Sigmoid colon (tissue), 7 donors: Measurements from ENCODE around the gene HIRA. TPM values are rescaled to one million over a fixed set of nuclear protein-coding genes. Genes with fewer than 3 reads are reported as not detected.
A peak's percentile ranks its signal among the peaks of the same experiment; 100 is the strongest.

ENCODE experiments used
- DNase-seq: peaks from one replicate; pipeline ENCODE4 v3.0.0-alpha.2; 2019
- H3K27ac ChIP-seq, 4 donors: fragments of 200-600 bp; sonication (generic); one replicate each; pipeline ENCODE4 v1.5.1; 2016 to 2019; ENCODE audit warnings: mild to moderate bottlenecking in 1 of 4
- H3K27me3 ChIP-seq, 3 donors: fragments of 200-600 bp; sonication (generic); one replicate each; pipeline ENCODE4 v1.5.1; 2019; ENCODE audit warnings: mild to moderate bottlenecking in 1 of 3
- H3K36me3 ChIP-seq, 4 donors: fragments of 200-600 bp; sonication (generic); one replicate each; pipeline ENCODE4 v1.5.1; 2016 to 2019
- H3K4me1 ChIP-seq, 4 donors: fragments of 200-600 bp; sonication (generic); one replicate each; pipeline ENCODE4 v1.5.1; 2017 to 2019
- H3K4me3 ChIP-seq, 4 donors: fragments of 200-600 bp; sonication (generic); one replicate each; pipeline ENCODE4 v1.5.1; 2017 to 2019; ENCODE audit warnings: mild to moderate bottlenecking in 2 of 4, moderate library complexity in 1 of 4
- H3K9me3 ChIP-seq, 4 donors: fragments of 200-600 bp in 3 of 4; sonication (generic) in 3 of 4; one replicate each; pipeline versions ENCODE4 v1.5.1 to v1.6.1; 2013 to 2019
- CTCF ChIP-seq, 4 experiments: fragments of 450-650 bp in 3 of 4; fragments of 200-600 bp in 1 of 4; IDR thresholded peaks; one replicate each; pipeline ENCODE4 v1.5.1; 2016 to 2019; ENCODE audit warnings: antibody characterized with exemption in 4 of 4, mild to moderate bottlenecking in 3 of 4, moderate library complexity in 2 of 4
- EP300 ChIP-seq, 4 donors: sonication (generic); formaldehyde crosslinking; IDR thresholded peaks; one replicate each; pipeline ENCODE4 v1.6.1; 2017; ENCODE audit warnings: antibody characterized with exemption in 4 of 4
- POLR2A ChIP-seq, 2 donors: fragments of 450-650 bp; IDR thresholded peaks; one replicate each; pipeline ENCODE4 v1.6.1; 2016; ENCODE audit warnings: antibody characterized with exemption in 2 of 2, mild to moderate bottlenecking in 2 of 2, moderate library complexity in 2 of 2
- POLR2AphosphoS5 ChIP-seq, 4 donors: sonication (generic); formaldehyde crosslinking; IDR thresholded peaks; one replicate each; pipeline ENCODE4 v1.6.1; 2017; ENCODE audit warnings: antibody characterized with exemption in 4 of 4
- WGBS, 2 donors: extraction: QIAGEN DNeasy Blood & Tissue Kit; methylation state at CpG; one replicate each; pipeline ENCODE4 v1.1.7; 2013; 5-methylcytosine and 5-hydroxymethylcytosine counted together
- intact Hi-C: fragments of 100-400 bp; cut with DNase I; formaldehyde crosslinking; loops from one replicate; pipeline ENCODE4 v1.15.1; 2023
- polyA plus RNA-seq, 3 donors: library from polyadenylated mRNA; stranded (reverse); fragments of 200-250 nt; gene quantifications; one replicate each; pipeline ENCODE4 v1.2.3, GENCODE V29; 2013
- total RNA-seq, 4 donors: library from RNA; depleted of rRNA; stranded (reverse); fragments of >200 nt; gene quantifications; one replicate each; pipeline ENCODE4 v1.1.0, GENCODE V29; 2016
- donor health status: healthy with polysubstance abuse.
- donor health status: Bipolar disorder and iron deficiency.
- donor health status: healthy.

HIRA gene
- total and polyA plus RNA-seq, 7 donors = 11.1 to 25.0 (median 15.3) TPM

GRCh38 chr22:19434829-19435580 lies 3.5 kb upstream of the HIRA start:
- 74 to 84% methylated on average over 2 of the region's 2 CpGs for WGBS, 2 donors
- H3K4me3 ChIP-seq = no peak overlapping the region
- no peaks in the 10 kb centered on the region for H3K27me3 ChIP-seq
- H3K27ac ChIP-seq = no peak overlapping the region
- no peak for DNase-seq
- no peaks in the 10 kb centered on the region for H3K9me3 ChIP-seq
- peaks cover 0 to 38% (median 12%) of the 10 kb centered on the region in 4 donors for H3K36me3 ChIP-seq
- peaks cover 0 to 22% (median 21%) of the 10 kb centered on the region in 4 donors for H3K4me1 ChIP-seq
- TF ChIP-seq POLR2AphosphoS5 (IDR thresholded peaks at IDR 0.05) (no peak), EP300 (IDR thresholded peaks at IDR 0.05) (no peak)
- intact Hi-C loops = loop anchor here (5.0 to 10.0 kb wide), 2 partner anchors 140 to 258 kb away; partner anchors contain the start of genes CLTCL1 and SLC25A1

GRCh38 chr22:19434401-19434800 lies 2.9 kb upstream of the HIRA start:
- 92 to 96% methylated on average over 7 of the region's 7 CpGs for WGBS, 2 donors
- no peaks in the 10 kb centered on the region for H3K9me3 ChIP-seq
- no peak overlapping the region for H3K27ac ChIP-seq
- H3K4me3 ChIP-seq = no peak overlapping the region
- DNase-seq = no peak
- peaks cover 0 to 28% (median 27%) of the 10 kb centered on the region in 4 donors for H3K4me1 ChIP-seq
- intact Hi-C loops = loop anchor here (5.0 to 10.0 kb wide), 2 partner anchors 140 to 257 kb away; partner anchors contain the start of genes CLTCL1 and SLC25A1
- TF ChIP-seq POLR2A (IDR thresholded peaks at IDR 0.05) (no peak), EP300 (IDR thresholded peaks at IDR 0.05) (no peak), CTCF (IDR thresholded peaks at IDR 0.05) (no peak), POLR2AphosphoS5 (IDR thresholded peaks at IDR 0.05) (no peak)
- no peaks in the 10 kb centered on the region for H3K27me3 ChIP-seq
- peaks cover 0 to 38% (median 12%) of the 10 kb centered on the region in 4 donors for H3K36me3 ChIP-seq

GRCh38 chr22:19432133-19432851 lies 759 bp upstream of the HIRA start, which contains the start of gene MRPL40:
Gene MRPL40, plus strand, starts transcription at chr22:19432545. Its CDS starts 10 bp downstream, at chr22:19432555.
- WGBS, 2 donors = 0% methylated on average over 74 of the region's 74 CpGs
- intact Hi-C loops = loop anchor here (1.0 to 10.0 kb wide), 3 partner anchors 47 to 255 kb away; partner anchors contain the start of genes CDC45, CLTCL1, SLC25A1 and UFD1
- peaks cover 0 to 30% (median 29%) of the 10 kb centered on the region in 4 donors for H3K4me1 ChIP-seq
- DNase-seq = peak; percentile 96
- peak within 1 kb of the TSS; percentile 85 to 93 (median 90) for H3K4me3 ChIP-seq
- no peaks in the 10 kb centered on the region for H3K9me3 ChIP-seq
- TF ChIP-seq POLR2A (IDR thresholded peaks at IDR 0.05) = peak; percentile 79 to 82
- no peak for TF ChIP-seq CTCF (IDR thresholded peaks at IDR 0.05)
- peak; percentile 80 to 99 (median 92) for TF ChIP-seq POLR2AphosphoS5 (IDR thresholded peaks at IDR 0.05)
- TF ChIP-seq EP300 (IDR thresholded peaks at IDR 0.05) = peak in 1 of 4 donors; percentile 46
- H3K27ac ChIP-seq = peak within 1 kb of the TSS; percentile 91 to 99 (median 96)
- H3K27me3 ChIP-seq = no peaks in the 10 kb centered on the region
- peaks cover 0 to 29% (median 12%) of the 10 kb centered on the region in 4 donors for H3K36me3 ChIP-seq

GRCh38 chr22:19430890-19431541 lies 517 bp downstream of the HIRA start:
- H3K27me3 ChIP-seq = no peaks in the 10 kb centered on the region
- peak overlapping the region; percentile 64 to 98 (median 93) for H3K27ac ChIP-seq
- intact Hi-C loops = loop anchor here (5.0 to 10.0 kb wide), 2 partner anchors 136 to 254 kb away; partner anchors contain the start of genes CLTCL1 and SLC25A1
- DNase-seq = no peak
- peaks cover 0 to 30% (median 29%) of the 10 kb centered on the region in 4 donors for H3K4me1 ChIP-seq
- H3K4me3 ChIP-seq = peak overlapping the region; percentile 85 to 93 (median 90)
- no peak for TF ChIP-seq POLR2AphosphoS5 (IDR thresholded peaks at IDR 0.05)
- no peak for TF ChIP-seq EP300 (IDR thresholded peaks at IDR 0.05)
- TF ChIP-seq POLR2A (IDR thresholded peaks at IDR 0.05) = no peak
- no peak for TF ChIP-seq CTCF (IDR thresholded peaks at IDR 0.05)
- 0 to 1% methylated on average over 53 of the region's 53 CpGs for WGBS, 2 donors
- peaks cover 0 to 18% (median 9%) of the 10 kb centered on the region in 4 donors for H3K36me3 ChIP-seq
- H3K9me3 ChIP-seq = no peaks in the 10 kb centered on the region
